ENCODE results near the gene BLOC1S5. TPM values are rescaled to one million over a fixed set of nuclear protein-coding genes. Genes with fewer than 3 reads are reported as not detected.

Gene BLOC1S5
- total RNA-seq, 1 experiment from 2014 or later: 11.8 TPM

DNA sequence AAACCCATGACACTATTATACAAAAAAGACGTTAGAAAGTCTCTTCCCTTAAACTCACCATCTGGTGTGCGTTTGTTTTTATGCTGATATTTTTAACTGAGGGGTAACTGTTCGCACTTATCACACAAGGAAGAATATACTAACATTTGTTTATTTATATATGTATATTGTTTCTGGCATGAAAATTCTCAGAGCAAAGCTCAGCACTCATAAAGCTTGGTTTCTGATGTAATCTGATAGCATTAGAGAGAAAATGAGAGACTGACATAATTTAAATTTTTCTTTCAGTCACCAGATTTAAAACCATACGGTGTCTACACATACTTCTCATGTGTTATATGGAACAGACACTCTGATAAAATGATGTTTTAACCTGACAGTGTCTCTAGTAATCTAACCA is 6.9 kb downstream of the BLOC1S5 start:
- POLR2A ChIA-PET: no interaction called here
- CTCF ChIA-PET: no interaction called here
- TF ChIP-seq, protein P1, sequence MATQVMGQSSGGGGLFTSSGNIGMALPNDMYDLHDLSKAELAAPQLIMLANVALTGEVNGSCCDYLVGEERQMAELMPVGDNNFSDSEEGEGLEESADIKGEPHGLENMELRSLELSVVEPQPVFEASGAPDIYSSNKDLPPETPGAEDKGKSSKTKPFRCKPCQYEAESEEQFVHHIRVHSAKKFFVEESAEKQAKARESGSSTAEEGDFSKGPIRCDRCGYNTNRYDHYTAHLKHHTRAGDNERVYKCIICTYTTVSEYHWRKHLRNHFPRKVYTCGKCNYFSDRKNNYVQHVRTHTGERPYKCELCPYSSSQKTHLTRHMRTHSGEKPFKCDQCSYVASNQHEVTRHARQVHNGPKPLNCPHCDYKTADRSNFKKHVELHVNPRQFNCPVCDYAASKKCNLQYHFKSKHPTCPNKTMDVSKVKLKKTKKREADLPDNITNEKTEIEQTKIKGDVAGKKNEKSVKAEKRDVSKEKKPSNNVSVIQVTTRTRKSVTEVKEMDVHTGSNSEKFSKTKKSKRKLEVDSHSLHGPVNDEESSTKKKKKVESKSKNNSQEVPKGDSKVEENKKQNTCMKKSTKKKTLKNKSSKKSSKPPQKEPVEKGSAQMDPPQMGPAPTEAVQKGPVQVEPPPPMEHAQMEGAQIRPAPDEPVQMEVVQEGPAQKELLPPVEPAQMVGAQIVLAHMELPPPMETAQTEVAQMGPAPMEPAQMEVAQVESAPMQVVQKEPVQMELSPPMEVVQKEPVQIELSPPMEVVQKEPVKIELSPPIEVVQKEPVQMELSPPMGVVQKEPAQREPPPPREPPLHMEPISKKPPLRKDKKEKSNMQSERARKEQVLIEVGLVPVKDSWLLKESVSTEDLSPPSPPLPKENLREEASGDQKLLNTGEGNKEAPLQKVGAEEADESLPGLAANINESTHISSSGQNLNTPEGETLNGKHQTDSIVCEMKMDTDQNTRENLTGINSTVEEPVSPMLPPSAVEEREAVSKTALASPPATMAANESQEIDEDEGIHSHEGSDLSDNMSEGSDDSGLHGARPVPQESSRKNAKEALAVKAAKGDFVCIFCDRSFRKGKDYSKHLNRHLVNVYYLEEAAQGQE (IDR thresholded peaks at IDR 0.05; ENCODE audit: insufficient read depth in 1 of 2, low read depth in 2 of 2, low read length in 1 of 2): no peak
- TF ChIP-seq, protein P2, sequence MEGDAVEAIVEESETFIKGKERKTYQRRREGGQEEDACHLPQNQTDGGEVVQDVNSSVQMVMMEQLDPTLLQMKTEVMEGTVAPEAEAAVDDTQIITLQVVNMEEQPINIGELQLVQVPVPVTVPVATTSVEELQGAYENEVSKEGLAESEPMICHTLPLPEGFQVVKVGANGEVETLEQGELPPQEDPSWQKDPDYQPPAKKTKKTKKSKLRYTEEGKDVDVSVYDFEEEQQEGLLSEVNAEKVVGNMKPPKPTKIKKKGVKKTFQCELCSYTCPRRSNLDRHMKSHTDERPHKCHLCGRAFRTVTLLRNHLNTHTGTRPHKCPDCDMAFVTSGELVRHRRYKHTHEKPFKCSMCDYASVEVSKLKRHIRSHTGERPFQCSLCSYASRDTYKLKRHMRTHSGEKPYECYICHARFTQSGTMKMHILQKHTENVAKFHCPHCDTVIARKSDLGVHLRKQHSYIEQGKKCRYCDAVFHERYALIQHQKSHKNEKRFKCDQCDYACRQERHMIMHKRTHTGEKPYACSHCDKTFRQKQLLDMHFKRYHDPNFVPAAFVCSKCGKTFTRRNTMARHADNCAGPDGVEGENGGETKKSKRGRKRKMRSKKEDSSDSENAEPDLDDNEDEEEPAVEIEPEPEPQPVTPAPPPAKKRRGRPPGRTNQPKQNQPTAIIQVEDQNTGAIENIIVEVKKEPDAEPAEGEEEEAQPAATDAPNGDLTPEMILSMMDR (IDR thresholded peaks at IDR 0.05): no peak
- TF ChIP-seq POLR2AphosphoS5 (IDR thresholded peaks at IDR 0.05; ENCODE audit: low read depth, low read length): no peak
- TF ChIP-seq TCF7L2 (IDR thresholded peaks at IDR 0.05; ENCODE audit: low read depth, low read length): no peak
- no peak for TF ChIP-seq SIN3A (IDR thresholded peaks at IDR 0.05; ENCODE audit: borderline replicate concordance, insufficient read depth, low read depth, low read length)
- in situ Hi-C loops (cut with HindIII; ENCODE audit: low pct_unique_long_range_greater_than_20kb, low sequenced_read_pairs) (no loop called here), intact Hi-C loops (cut with micrococcal nuclease; ENCODE audit: unreplicated experiment) (loop anchor here (5.0 kb wide), 1 partner anchor 335 kb away; no protein-coding TSS in a partner anchor)
- Histone ChIP-seq H3K36me3 (ENCODE audit: control insufficient read depth, insufficient read depth, low read length) (0 out of 2 replicates have a peak, but pooled peaks cover 3% of the 10 kb centered on the region), H3K4me3 (ENCODE audit: low read depth in 2 of 2, low read length in 2 of 2) (no peak overlapping the region), H3K27me3 (ENCODE audit: control insufficient read depth, insufficient read depth, low read length) (no peaks in the 10 kb centered on the region), H3K9me3 (ENCODE audit: control insufficient read depth, insufficient read depth, low read depth, low read length) (no peaks in the 10 kb centered on the region), H3K4me1 (ENCODE audit: control insufficient read depth, insufficient read depth, low read length) (no peaks in the 10 kb centered on the region), H3K27ac (ENCODE audit: low read length) (no peak overlapping the region)
- ATAC-seq (no peak), DNase-seq (ENCODE audit: low read depth, low spot score) (no peak)
- no TSS peak for BruUV-seq (replicated peaks)

DNA sequence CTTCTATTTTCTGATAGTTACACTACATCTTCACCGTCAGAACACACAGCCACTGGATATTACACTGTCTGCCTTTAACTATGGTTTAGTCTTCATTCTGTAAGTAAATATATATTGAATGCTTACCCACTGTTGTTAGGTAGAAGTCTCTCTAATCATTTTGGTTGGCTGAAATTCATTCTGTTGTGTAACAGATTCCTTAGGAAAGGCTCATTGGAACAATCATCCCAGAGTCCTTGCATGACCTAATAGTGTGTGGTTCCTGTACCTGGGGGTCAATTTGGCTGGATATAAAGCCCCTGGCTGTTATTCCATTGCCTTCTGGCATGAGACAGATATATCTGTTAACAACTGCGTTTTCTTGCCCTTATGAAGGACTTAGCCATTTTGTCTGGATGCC is 9.9 kb downstream of the BLOC1S5 start:
- Histone ChIP-seq H3K36me3 (ENCODE audit: control insufficient read depth, insufficient read depth, low read length) (no peaks in the 10 kb centered on the region), H3K4me1 (ENCODE audit: control insufficient read depth, insufficient read depth, low read length) (no peaks in the 10 kb centered on the region), H3K4me3 (ENCODE audit: low read depth in 2 of 2, low read length in 2 of 2) (no peak overlapping the region), H3K27ac (ENCODE audit: low read length) (no peak overlapping the region), H3K9me3 (ENCODE audit: control insufficient read depth, insufficient read depth, low read depth, low read length) (no peaks in the 10 kb centered on the region), H3K27me3 (ENCODE audit: control insufficient read depth, insufficient read depth, low read length) (no peaks in the 10 kb centered on the region)
- ATAC-seq: no peak
- POLR2A ChIA-PET: no interaction called here
- TF ChIP-seq SIN3A (IDR thresholded peaks at IDR 0.05; ENCODE audit: borderline replicate concordance, insufficient read depth, low read depth, low read length) (no peak), TCF7L2 (IDR thresholded peaks at IDR 0.05; ENCODE audit: low read depth, low read length) (no peak), POLR2AphosphoS5 (IDR thresholded peaks at IDR 0.05; ENCODE audit: low read depth, low read length) (no peak)
- TF ChIP-seq, protein P1 (IDR thresholded peaks at IDR 0.05; ENCODE audit: insufficient read depth in 1 of 2, low read depth in 2 of 2, low read length in 1 of 2): no peak
- TF ChIP-seq, protein P2 (IDR thresholded peaks at IDR 0.05): no peak
- in situ Hi-C loops (cut with HindIII; ENCODE audit: low pct_unique_long_range_greater_than_20kb, low sequenced_read_pairs) (no loop called here), intact Hi-C loops (cut with micrococcal nuclease; ENCODE audit: unreplicated experiment) (no loop called here)
- no TSS peak for BruUV-seq (replicated peaks)
- CTCF ChIA-PET: no interaction called here
- DNase-seq (ENCODE audit: low read depth, low spot score): no peak
